Glutamatergic neuron (in vitro differentiated cells): ENCODE results near the gene GNAI3. TPM values are rescaled to one million over a fixed set of nuclear protein-coding genes. Genes with fewer than 3 reads are reported as not detected.

ENCODE experiments used
- DNase-seq: peaks from one replicate; pipeline ENCODE4 v3.0.0; 2022
- H3K27ac Mint-ChIP-seq: one replicate; pipeline ENCODE4 v1.8.0; 2020; ENCODE audit warnings: mild to moderate bottlenecking, mixed read lengths, inconsistent platforms; ENCODE audit not compliant: unreplicated experiment
- H3K27me3 Mint-ChIP-seq: one replicate; pipeline ENCODE4 v1.8.0; 2020; ENCODE audit warnings: mild to moderate bottlenecking, moderate library complexity, mixed read lengths, inconsistent platforms; ENCODE audit not compliant: unreplicated experiment
- H3K36me3 Mint-ChIP-seq: one replicate; pipeline ENCODE4 v1.8.0; 2020; ENCODE audit warnings: mild to moderate bottlenecking, mixed read lengths, inconsistent platforms; ENCODE audit not compliant: unreplicated experiment
- H3K4me1 Mint-ChIP-seq: one replicate; pipeline ENCODE4 v1.8.0; 2020; ENCODE audit warnings: mild to moderate bottlenecking, low read depth, mixed read lengths, inconsistent platforms; ENCODE audit not compliant: unreplicated experiment
- H3K4me3 Mint-ChIP-seq: one replicate; pipeline ENCODE4 v1.8.0; 2020; ENCODE audit warnings: mild to moderate bottlenecking, mixed read lengths, inconsistent platforms; ENCODE audit not compliant: unreplicated experiment
- H3K9me3 Mint-ChIP-seq: one replicate; pipeline ENCODE4 v1.8.0; 2020; ENCODE audit warnings: mild to moderate bottlenecking, moderate library complexity, mixed read lengths, inconsistent platforms; ENCODE audit not compliant: unreplicated experiment
- total RNA-seq: library from RNA; stranded (reverse); fragmentation: NEBNext Ultra II Directional; extraction: Animal tissue kit (Norgen Biotek cat#: 25700); gene quantifications from one replicate; pipeline ENCODE4 v1.2.1, GENCODE V29; 2021; ENCODE audit not compliant: unreplicated experiment
- TF ChIP-seq, protein P1 (sequence below): fragments of 200-600 bp; sonication (generic); IDR thresholded peaks from one replicate; pipeline ENCODE4 v1.5.0; 2021; ENCODE audit not compliant: partially characterized antibody, unreplicated experiment

The GNAI3 gene
- total RNA-seq, 1 donor from 2014 or later = 13.8 TPM

DNA sequence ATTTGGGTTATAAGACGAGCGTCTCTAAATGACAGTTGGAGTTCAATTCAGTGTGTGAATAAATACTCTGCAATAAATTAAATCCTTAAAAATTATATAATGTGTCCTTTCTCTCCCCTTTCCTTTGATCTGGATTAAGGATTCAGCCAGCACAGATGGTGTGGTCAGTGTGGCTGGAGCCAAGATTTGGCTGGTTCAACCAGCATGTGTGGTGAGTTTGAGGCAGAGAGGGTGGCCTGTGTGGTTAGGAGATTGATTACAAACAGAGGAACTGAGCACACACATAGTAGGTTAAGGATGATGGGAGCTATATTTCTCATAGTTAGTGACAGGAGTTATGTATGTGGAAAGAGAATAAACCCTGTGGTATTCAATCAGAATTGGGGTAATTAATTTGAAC lies 24.7 kb upstream of the GNAI3 start:
- H3K4me1 Mint-ChIP-seq = peaks cover 45% of the 10 kb centered on the region
- peaks cover 7% of the 10 kb centered on the region for H3K36me3 Mint-ChIP-seq
- H3K9me3 Mint-ChIP-seq = peaks cover 25% of the 10 kb centered on the region
- TF ChIP-seq, protein P1, sequence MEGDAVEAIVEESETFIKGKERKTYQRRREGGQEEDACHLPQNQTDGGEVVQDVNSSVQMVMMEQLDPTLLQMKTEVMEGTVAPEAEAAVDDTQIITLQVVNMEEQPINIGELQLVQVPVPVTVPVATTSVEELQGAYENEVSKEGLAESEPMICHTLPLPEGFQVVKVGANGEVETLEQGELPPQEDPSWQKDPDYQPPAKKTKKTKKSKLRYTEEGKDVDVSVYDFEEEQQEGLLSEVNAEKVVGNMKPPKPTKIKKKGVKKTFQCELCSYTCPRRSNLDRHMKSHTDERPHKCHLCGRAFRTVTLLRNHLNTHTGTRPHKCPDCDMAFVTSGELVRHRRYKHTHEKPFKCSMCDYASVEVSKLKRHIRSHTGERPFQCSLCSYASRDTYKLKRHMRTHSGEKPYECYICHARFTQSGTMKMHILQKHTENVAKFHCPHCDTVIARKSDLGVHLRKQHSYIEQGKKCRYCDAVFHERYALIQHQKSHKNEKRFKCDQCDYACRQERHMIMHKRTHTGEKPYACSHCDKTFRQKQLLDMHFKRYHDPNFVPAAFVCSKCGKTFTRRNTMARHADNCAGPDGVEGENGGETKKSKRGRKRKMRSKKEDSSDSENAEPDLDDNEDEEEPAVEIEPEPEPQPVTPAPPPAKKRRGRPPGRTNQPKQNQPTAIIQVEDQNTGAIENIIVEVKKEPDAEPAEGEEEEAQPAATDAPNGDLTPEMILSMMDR = no peak
- DNase-seq = no peak
- no peak overlapping the region for H3K4me3 Mint-ChIP-seq
- peaks cover 21% of the 10 kb centered on the region for H3K27me3 Mint-ChIP-seq
- H3K27ac Mint-ChIP-seq = no peak overlapping the region

DNA sequence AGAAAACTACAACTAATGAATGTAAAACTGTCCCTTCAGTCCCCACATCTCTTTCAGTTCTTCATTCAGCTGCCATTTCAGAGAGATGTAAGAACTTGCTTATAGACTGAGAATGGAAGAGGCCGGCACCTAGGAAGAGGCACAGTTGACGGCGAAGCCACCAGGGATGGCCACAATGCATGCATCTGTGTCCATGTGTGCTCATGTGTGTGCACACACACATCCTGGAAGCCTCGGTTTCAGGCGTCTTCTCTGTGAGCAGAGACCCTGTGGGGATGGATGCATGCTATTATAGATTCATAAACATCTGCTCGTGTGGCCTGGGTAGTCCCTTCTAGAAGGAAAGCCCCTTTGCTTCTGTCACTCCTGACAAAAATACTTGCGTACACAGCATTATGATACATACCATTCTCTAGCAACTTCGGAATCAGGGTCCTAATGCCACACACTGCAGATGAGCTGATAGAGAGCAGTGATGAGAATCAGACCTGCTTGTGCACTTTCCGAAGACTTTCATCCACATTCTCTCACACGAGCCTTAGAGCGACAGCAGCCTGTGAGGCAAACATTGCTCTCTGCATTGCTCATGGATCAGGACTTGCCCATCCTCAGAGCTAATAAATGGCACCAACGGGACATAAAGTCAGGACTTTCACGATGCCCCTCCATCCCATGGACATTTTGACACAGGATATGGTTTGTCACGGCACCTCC lies 21.2 kb upstream of the GNAI3 start:
- peak overlapping the region; percentile 61 for H3K4me3 Mint-ChIP-seq
- TF ChIP-seq, protein P1 = no peak
- peaks cover 37% of the 10 kb centered on the region for H3K9me3 Mint-ChIP-seq
- peak; percentile 48 for DNase-seq
- peak overlapping the region; percentile 87 for H3K27ac Mint-ChIP-seq
- H3K27me3 Mint-ChIP-seq = peaks cover 31% of the 10 kb centered on the region
- peaks cover 7% of the 10 kb centered on the region for H3K36me3 Mint-ChIP-seq
- peaks cover 59% of the 10 kb centered on the region for H3K4me1 Mint-ChIP-seq

DNA sequence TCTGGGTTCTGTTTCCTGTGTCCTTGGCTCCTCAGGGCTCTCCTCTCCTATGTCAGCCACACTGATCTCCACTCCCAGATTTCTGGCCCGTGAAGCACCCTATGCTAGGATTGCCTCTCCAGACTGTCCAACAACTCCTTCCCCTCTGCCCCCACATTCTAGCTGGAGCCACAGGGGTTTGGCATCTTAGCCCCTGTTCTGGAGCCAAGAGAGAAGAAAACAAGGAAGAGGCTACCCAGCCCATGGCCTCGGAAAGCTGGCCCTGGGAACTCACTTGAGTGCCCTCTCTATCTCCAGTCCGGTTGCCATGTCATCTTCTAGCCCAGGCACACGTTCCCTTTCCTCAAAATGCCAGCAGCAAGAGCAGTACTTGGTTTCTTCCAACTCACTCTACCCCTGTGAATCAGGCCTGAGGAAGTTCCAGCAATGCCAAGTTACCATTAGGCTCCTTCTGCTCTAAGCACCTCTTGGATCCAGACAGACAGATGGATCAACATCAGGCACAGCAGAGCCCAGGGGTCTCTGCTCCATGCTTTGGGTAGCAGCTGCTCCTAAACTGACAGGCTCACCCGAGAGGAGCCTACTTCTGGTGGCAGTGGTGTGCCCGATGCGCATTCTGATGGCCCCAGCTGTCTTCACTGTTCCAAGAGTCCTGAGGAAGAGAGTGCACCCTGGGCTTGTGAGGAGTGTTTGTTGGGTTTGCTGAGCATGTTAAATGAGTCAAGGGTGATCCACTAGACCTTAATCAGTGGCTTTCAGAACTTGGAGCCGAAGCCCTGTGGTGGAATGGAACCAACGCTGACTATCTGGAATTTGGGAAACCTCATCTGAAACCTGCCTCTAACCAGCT lies 20.3 kb upstream of the GNAI3 start:
- DNase-seq = peak; percentile 22
- H3K27ac Mint-ChIP-seq = peak overlapping the region; percentile 97

DNA sequence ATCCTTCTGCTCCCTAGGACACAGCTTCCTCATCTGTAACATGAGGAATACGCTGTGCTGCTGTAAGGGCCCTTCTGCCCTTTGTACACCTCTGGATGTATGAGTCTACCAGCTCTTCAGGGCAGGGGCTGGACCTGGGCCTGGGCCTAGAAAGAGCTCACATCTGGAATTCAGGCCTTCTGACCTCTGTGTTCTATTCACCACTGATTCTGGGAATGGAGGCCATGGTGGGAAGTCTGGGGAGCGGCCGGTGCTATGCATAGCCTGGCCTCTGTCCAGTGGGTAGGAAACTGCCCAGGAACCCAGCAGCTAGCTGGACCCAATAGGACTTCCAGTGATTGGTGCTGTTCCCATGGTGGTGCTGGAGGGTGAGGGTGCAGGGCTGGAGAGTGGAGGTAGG lies 19.7 kb upstream of the GNAI3 start:
- Mint-ChIP-seq H3K9me3 (peaks cover 39% of the 10 kb centered on the region), H3K4me1 (peaks cover 66% of the 10 kb centered on the region), H3K4me3 (no peak overlapping the region), H3K36me3 (peaks cover 6% of the 10 kb centered on the region), H3K27me3 (peaks cover 36% of the 10 kb centered on the region), H3K27ac (peak overlapping the region; percentile 97)
- DNase-seq = no peak
- TF ChIP-seq, protein P1 = no peak

More for the DNA sequence above, 20.3 kb upstream of the GNAI3 start:
- H3K27me3 Mint-ChIP-seq = peaks cover 35% of the 10 kb centered on the region
- TF ChIP-seq, protein P1 = no peak
- peaks cover 37% of the 10 kb centered on the region for H3K9me3 Mint-ChIP-seq
- peak overlapping the region; percentile 61 for H3K4me3 Mint-ChIP-seq
- H3K4me1 Mint-ChIP-seq = peaks cover 64% of the 10 kb centered on the region
- peaks cover 7% of the 10 kb centered on the region for H3K36me3 Mint-ChIP-seq
